ENCODE measurements around the gene ASTN2.

DNA sequence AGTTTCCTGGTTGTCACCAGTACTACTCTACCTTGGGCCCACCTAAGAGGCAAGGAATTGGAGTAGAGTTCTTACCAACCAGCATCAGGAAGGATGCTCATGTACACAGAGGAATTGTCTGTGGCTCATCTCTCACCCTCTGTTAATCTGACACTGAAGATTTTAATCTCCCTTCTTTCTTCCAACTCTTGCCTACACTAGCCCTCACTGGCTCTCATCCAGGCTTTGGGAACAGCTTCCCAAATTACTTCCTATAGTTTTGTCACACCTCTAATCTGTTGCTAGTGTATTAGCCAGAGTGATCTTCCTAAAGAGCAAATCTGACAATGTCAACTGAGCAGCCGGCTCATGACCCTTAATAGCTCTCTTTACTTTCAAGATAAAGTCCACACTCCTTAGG is 946.5 kb downstream of the ASTN2 start:
- TF ChIP-seq, protein P1, sequence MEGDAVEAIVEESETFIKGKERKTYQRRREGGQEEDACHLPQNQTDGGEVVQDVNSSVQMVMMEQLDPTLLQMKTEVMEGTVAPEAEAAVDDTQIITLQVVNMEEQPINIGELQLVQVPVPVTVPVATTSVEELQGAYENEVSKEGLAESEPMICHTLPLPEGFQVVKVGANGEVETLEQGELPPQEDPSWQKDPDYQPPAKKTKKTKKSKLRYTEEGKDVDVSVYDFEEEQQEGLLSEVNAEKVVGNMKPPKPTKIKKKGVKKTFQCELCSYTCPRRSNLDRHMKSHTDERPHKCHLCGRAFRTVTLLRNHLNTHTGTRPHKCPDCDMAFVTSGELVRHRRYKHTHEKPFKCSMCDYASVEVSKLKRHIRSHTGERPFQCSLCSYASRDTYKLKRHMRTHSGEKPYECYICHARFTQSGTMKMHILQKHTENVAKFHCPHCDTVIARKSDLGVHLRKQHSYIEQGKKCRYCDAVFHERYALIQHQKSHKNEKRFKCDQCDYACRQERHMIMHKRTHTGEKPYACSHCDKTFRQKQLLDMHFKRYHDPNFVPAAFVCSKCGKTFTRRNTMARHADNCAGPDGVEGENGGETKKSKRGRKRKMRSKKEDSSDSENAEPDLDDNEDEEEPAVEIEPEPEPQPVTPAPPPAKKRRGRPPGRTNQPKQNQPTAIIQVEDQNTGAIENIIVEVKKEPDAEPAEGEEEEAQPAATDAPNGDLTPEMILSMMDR (IDR thresholded peaks at IDR 0.05) = no peak
- TF ChIP-seq POLR2A (IDR thresholded peaks at IDR 0.05) (no peak), POLR2AphosphoS5 (IDR thresholded peaks at IDR 0.05) (no peak)

Data from prostate gland (tissue), 2 donors.